ENCODE measurements around the gene PTGES2. TPM values are rescaled to one million over a fixed set of nuclear protein-coding genes. Genes with fewer than 3 reads are reported as not detected.
A peak's percentile ranks its signal among the peaks of the same experiment; 100 is the strongest.

PTGES2 gene
- total and polyA plus RNA-seq, 9 of the 15 experiments (the other 6 are each of a cell fraction or from before 2014, with no cell fraction given): 2.4 to 196 (median 90.1) TPM

DNA sequence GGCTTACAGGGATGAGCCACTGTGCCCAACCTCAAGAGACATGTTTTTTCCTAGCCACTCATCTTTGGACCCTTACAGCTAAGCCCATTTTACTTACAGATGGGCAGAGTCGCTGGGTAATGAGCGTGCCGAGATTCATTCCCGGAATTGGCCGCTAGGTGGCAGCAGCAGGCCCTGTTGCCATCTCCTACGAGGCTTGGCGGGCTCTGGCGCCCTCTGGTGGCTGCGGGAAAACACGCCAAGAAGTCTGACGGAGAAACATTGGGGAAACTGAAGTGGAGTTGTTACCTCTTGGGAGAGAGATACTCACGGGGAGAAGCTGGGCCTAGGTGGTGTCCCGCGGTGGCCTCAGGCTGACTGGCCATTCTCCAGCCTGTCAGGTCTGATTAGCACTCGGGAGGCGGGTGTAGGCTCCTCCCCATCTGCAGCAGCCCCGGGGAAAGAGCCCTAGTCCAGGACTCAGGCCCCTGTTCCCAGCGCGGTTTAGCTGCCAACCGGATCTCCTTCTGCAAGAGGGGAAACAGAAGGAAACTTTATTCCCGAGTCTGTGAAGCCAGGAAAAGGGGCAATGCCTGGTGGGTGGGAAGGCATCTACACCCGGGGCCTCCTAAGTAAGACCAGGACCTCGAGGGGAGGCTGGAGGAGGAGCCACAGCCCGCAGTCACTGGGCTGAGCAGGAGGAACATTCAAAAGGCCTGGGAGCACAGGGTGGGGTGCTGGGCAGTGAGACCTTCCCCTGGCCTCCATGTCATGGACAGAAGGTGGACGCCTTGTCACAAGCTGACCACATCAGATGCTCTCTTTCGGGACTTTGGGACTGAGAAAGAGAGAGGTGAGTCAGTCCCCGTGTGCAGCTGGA is 9.7 kb downstream of the PTGES2 start (continued):
- TF ChIP-seq JUN (IDR thresholded peaks at IDR 0.05; ENCODE audit: borderline replicate concordance, low read depth, low read length) (peak; percentile 78), JUN (CRISPR knock-in tag; IDR thresholded peaks at IDR 0.05; ENCODE audit: borderline replicate concordance) (peak; percentile 76; the same call in 1 of the 2 replicates), KAT7 (CRISPR knock-in tag; IDR thresholded peaks at IDR 0.05; ENCODE audit: borderline replicate concordance) (peak; percentile 75; the same call in 1 of the 2 replicates), TBP (optimal IDR thresholded peaks at IDR 0.05; ENCODE audit: low read depth, low read length) (peak; percentile 51), CHD1 (IDR thresholded peaks at IDR 0.05; ENCODE audit: low read length) (no peak), FOXJ2 (tag; IDR thresholded peaks at IDR 0.05) (peak; percentile 50; the same call in 1 of the 2 replicates), POLR2AphosphoS5 (IDR thresholded peaks at IDR 0.05; ENCODE audit: control insufficient read depth, insufficient read depth, low read depth, low read length) (no peak), ZNF217 (CRISPR knock-in tag; IDR thresholded peaks at IDR 0.05) (no peak), CEBPB (tag; IDR thresholded peaks at IDR 0.05) (no peak), TCF7L2 (IDR thresholded peaks at IDR 0.05; ENCODE audit: low read depth, low read length) (0 out of 2 replicates have a peak, but pooled peaks have one; percentile 20), HCFC1 (IDR thresholded peaks at IDR 0.05; ENCODE audit: low read depth, low read length) (peak; percentile 56), KLF1 (tag; IDR thresholded peaks at IDR 0.05) (no peak), ZNF76 (CRISPR knock-in tag; IDR thresholded peaks at IDR 0.05; ENCODE audit: borderline replicate concordance) (no peak), SRF (CRISPR knock-in tag; IDR thresholded peaks at IDR 0.05) (no peak), FOXM1 (IDR thresholded peaks at IDR 0.05; ENCODE audit: low read depth) (no peak), FOXM1 (CRISPR knock-in tag; IDR thresholded peaks at IDR 0.05; ENCODE audit: low read depth) (no peak)
- TF ChIP-seq, protein P1, sequence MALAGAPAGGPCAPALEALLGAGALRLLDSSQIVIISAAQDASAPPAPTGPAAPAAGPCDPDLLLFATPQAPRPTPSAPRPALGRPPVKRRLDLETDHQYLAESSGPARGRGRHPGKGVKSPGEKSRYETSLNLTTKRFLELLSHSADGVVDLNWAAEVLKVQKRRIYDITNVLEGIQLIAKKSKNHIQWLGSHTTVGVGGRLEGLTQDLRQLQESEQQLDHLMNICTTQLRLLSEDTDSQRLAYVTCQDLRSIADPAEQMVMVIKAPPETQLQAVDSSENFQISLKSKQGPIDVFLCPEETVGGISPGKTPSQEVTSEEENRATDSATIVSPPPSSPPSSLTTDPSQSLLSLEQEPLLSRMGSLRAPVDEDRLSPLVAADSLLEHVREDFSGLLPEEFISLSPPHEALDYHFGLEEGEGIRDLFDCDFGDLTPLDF (CRISPR knock-in tag; IDR thresholded peaks at IDR 0.05): peak; percentile 80
- TF ChIP-seq, protein P2, sequence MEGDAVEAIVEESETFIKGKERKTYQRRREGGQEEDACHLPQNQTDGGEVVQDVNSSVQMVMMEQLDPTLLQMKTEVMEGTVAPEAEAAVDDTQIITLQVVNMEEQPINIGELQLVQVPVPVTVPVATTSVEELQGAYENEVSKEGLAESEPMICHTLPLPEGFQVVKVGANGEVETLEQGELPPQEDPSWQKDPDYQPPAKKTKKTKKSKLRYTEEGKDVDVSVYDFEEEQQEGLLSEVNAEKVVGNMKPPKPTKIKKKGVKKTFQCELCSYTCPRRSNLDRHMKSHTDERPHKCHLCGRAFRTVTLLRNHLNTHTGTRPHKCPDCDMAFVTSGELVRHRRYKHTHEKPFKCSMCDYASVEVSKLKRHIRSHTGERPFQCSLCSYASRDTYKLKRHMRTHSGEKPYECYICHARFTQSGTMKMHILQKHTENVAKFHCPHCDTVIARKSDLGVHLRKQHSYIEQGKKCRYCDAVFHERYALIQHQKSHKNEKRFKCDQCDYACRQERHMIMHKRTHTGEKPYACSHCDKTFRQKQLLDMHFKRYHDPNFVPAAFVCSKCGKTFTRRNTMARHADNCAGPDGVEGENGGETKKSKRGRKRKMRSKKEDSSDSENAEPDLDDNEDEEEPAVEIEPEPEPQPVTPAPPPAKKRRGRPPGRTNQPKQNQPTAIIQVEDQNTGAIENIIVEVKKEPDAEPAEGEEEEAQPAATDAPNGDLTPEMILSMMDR (IDR thresholded peaks at IDR 0.05 in 2 of 3, conservative IDR thresholded peaks at IDR 0.05 in 1 of 3; ENCODE audit: insufficient read depth in 2 of 3, low read depth in 1 of 3, low read length in 3 of 3): peak; percentile 100
- TF ChIP-seq, protein P3, sequence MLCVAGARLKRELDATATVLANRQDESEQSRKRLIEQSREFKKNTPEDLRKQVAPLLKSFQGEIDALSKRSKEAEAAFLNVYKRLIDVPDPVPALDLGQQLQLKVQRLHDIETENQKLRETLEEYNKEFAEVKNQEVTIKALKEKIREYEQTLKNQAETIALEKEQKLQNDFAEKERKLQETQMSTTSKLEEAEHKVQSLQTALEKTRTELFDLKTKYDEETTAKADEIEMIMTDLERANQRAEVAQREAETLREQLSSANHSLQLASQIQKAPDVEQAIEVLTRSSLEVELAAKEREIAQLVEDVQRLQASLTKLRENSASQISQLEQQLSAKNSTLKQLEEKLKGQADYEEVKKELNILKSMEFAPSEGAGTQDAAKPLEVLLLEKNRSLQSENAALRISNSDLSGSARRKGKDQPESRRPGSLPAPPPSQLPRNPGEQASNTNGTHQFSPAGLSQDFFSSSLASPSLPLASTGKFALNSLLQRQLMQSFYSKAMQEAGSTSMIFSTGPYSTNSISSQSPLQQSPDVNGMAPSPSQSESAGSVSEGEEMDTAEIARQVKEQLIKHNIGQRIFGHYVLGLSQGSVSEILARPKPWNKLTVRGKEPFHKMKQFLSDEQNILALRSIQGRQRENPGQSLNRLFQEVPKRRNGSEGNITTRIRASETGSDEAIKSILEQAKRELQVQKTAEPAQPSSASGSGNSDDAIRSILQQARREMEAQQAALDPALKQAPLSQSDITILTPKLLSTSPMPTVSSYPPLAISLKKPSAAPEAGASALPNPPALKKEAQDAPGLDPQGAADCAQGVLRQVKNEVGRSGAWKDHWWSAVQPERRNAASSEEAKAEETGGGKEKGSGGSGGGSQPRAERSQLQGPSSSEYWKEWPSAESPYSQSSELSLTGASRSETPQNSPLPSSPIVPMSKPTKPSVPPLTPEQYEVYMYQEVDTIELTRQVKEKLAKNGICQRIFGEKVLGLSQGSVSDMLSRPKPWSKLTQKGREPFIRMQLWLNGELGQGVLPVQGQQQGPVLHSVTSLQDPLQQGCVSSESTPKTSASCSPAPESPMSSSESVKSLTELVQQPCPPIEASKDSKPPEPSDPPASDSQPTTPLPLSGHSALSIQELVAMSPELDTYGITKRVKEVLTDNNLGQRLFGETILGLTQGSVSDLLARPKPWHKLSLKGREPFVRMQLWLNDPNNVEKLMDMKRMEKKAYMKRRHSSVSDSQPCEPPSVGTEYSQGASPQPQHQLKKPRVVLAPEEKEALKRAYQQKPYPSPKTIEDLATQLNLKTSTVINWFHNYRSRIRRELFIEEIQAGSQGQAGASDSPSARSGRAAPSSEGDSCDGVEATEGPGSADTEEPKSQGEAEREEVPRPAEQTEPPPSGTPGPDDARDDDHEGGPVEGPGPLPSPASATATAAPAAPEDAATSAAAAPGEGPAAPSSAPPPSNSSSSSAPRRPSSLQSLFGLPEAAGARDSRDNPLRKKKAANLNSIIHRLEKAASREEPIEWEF (CRISPR knock-in tag; IDR thresholded peaks at IDR 0.05): no peak
